HG02938 (cell line): Measurements from ENCODE around the gene ADPRM.

ENCODE experiments used
- ATAC-seq: cut with Tn5 transposase; IDR thresholded peaks from one replicate; pipeline ENCODE4 v1.9.1; 2021; ENCODE audit warnings: mild to moderate bottlenecking, moderate library complexity; ENCODE audit not compliant: unreplicated experiment

ADPRM gene

GRCh38 chr17:10738521-10739258 is 41.3 kb downstream of the ADPRM start:
- no peak for ATAC-seq

DNA sequence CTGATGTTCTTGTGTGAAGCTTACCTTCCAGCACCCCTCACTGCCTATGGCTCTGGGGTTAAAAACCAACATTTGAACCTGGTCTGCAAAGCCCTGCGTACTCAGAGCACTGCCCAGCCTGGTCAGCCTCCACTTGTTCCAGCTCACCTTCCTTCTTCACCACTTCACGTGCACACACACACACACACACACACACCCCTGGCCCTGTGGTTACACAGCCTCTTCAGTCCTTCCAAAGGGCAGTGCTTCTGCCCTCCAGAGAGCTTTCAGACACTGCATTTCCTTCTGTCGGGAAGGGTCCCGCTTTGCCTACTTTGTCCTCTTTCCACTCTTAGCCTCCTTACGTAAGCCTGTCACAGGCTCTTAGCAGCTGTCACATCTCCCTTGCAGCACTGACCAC is 42.0 kb downstream of the ADPRM start:
- ATAC-seq, result no peak

DNA sequence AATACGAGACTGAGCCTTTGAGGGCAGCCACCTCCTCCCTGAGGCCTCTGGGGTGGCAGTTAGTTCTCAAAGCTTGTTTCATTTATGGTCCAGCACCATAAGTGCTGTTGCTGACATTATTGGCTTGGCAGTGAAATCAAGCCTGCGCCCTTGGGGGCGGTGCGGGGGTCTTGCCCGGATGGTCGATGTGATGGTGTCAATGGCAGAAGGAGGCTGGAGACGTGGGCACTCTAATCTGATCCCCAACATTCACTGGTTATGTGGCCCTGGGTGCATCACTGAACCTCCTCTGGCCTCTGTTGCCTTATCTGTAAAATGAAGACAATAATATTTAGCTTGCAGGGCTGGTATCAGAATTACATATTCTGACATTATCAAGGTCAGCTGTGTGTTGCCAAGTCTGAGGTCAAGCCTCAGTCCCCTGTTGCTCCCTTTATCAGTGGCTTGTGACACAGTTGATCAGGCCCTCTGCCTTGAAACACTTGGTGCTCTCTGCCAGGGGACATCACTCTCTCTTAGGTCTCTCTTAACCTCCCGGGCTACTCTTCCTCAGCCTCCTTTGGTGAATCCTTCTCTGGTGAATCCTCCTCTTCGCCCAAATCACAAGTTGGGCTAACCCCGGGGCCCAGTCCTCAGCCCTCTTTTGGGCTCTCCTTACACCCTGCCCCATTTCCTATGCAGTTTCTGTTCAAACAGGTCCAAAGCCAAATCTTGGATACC is 44.2 kb downstream of the ADPRM start:
- ATAC-seq, result no peak

- no peak for ATAC-seq
These were observed 45.0 kb downstream of the ADPRM start for GRCh38 chr17:10742431-10742830.

DNA sequence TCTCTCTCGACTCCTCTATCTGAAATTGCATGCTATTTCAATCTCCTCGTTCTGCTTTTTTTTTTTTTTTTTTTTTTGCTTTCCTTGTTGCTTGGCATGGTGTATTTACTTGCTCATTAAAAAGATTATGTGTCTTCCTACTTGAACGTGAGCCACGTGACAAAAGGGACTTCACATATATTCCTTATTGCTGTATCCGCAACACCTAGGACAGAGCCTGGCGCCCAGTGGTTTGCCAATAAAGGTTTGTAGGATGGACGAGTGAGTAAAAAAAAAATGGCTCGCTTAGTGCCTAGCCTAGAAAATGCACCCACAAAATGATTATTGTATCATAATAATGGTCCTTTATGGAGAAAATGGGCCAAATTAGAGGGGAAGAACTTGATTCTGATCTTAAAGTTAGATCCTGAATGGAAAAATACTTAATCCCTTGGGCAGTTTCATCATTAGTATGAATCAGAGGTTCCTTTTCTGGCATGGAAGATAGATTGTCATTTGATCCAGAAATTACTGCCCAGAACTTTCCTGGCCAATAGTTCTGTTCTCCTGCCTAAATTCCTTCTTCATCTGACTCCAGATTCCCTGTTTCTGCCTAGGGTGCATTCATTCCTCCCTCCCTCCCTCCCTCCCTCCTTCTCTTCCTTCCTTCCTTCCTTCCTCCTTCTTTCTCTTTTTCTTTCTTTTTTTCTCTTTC is 46.1 kb downstream of the ADPRM start:
- no peak for ATAC-seq

- ATAC-seq, result no peak
These were observed 47.2 kb downstream of the ADPRM start for GRCh38 chr17:10744501-10745000.

- no peak for ATAC-seq
These were observed 47.8 kb downstream of the ADPRM start for GRCh38 chr17:10745231-10745630.

DNA sequence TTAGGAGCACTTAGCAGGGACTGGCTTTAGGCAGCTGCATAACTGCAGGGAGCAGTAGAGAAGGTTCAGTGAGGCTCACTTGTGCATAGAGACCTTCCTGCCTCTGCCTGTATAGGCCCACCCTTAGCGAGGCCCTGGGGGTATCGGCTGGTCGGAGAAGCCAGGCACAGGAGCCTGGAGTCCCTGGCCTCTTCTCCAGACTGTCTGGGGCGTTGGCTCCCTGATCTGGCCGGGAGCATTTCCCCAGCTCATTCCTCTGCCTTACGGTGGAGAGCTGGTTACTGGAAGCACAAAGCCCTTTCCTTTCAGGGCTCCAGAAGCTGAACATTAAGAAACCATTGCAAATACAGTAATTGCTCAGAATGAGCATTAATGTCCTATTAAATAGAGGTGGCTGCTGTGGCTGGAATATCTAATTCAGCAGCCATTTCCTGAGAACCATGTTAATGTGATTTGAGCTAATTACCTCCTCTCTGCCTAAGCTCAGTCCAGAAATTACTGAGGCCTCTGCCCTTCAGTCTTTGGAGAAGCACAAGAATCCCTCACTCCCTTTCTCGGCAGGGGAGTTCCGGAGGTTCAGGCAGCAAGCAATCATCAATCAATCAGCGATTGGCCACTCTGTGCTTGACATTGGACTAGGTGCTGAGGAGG is 51.3 kb downstream of the ADPRM start:
- no peak for ATAC-seq

DNA sequence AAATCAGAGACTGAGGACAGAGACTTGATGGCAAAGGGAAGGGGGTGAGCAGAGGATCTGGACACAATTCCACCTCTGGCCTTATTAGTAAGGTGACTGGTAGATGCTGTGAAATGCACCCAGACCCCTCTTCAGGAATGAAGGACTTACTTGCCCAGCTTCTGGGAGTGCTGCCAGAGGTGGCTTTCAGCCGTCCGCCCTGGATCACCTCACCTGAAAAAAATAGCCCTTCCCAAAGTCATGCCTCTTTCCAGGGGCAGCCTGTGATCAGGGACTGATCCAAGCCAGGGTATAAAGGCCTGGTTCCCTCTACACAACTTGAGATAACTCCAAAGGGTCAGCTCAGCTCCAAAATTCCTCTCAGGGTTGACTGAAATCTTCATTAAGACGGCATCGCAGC is 52.8 kb downstream of the ADPRM start:
- no peak for ATAC-seq

GRCh38 chr17:10751563-10751962 is 54.2 kb downstream of the ADPRM start:
- ATAC-seq, result no peak

GRCh38 chr17:10752696-10753095 is 55.3 kb downstream of the ADPRM start:
- ATAC-seq, result no peak

GRCh38 chr17:10754109-10754508 is 56.7 kb downstream of the ADPRM start:
- no peak for ATAC-seq

- no peak for ATAC-seq
These were observed 57.6 kb downstream of the ADPRM start for GRCh38 chr17:10754861-10755591.

GRCh38 chr17:10755592-10756127 is 58.3 kb downstream of the ADPRM start:
- no peak for ATAC-seq

DNA sequence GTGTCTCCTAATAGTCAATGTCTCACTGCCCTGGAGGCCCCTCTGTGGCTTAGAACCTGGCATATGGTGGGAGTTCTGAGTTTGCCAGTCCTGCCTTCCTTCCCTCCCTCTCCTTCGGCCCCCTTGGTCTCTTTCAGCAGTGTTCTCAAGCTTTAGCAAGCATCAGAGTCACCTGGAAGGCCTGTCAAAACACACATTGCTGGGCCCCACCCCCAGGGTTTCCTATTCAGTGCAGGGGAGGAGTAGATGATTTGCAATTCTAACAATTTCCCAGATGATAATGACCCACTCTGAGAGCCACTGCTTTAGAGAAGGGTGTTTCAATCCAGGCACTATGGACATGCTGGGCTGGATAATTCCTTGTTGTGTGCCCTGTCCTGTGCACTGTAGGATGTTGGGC is 58.8 kb downstream of the ADPRM start:
- no peak for ATAC-seq

GRCh38 chr17:10756619-10757018 is 59.2 kb downstream of the ADPRM start:
- ATAC-seq, result no peak

- no peak for ATAC-seq
These were observed 59.7 kb downstream of the ADPRM start for GRCh38 chr17:10757067-10757466.

GRCh38 chr17:10757647-10758046 is 60.3 kb downstream of the ADPRM start:
- no peak for ATAC-seq

GRCh38 chr17:10758062-10758461 is 60.7 kb downstream of the ADPRM start:
- ATAC-seq, result no peak
